Transverse colon (tissue), 3 donors: ENCODE results near the gene MYH16.

Source experiments
- CTCF ChIP-seq, 5 experiments: fragments of 200-600 bp in 3 of 5; fragments of 450-650 bp in 2 of 5; sonication (generic) in 3 of 5; IDR thresholded peaks; 1 replicate in 2 of 5; 2 replicates in 3 of 5; pipeline ENCODE4 v1.5.1; 2016 to 2017; ENCODE audit warnings: antibody characterized with exemption in 5 of 5, inconsistent platforms in 3 of 5, mild to moderate bottlenecking in 2 of 5, moderate library complexity in 1 of 5
- POLR2A ChIP-seq: fragments of 450-650 bp; IDR thresholded peaks from one replicate; pipeline ENCODE4 v1.6.1; 2016; ENCODE audit warnings: antibody characterized with exemption, mild to moderate bottlenecking, moderate library complexity

DNA sequence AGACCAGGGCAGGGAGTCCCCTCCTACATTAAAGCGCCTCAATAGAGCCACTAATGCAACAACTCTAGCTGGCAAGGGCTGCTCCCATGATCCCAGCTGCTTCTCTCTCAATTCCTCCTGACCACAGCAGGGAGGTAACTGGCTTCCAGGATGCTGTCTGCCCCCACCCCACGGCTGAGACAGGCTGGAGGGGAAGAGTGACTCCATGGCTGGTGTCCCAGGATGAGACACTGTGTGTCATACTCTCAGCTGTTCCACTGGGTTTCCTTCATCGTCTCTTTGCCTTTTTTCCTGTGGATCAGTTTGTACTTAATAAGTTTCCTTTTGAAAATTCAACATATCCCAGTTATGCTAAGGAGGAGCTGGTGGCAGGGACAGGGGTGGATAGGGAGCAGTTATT, 27.7 kb upstream of the MYH16 start:
- TF ChIP-seq POLR2A (no peak), CTCF (IDR thresholded peaks at IDR 0.05) (no peak)
